HUES6 (cell line): ENCODE results near the gene PTGES2.

ENCODE experiments used
- H3K27ac ChIP-seq: 2 replicates; pipeline ENCODE4 v1.7.0; 2013; ENCODE audit warnings: low read depth, mild to moderate bottlenecking, low read length, inconsistent platforms
- H3K27me3 ChIP-seq: 2 replicates; pipeline ENCODE4 v1.6.1; 2013; ENCODE audit warnings: low read length; ENCODE audit not compliant: control insufficient read depth, insufficient read depth
- H3K36me3 ChIP-seq: 2 replicates; pipeline ENCODE4 v1.6.1; 2013; ENCODE audit warnings: low read length; ENCODE audit not compliant: control insufficient read depth, insufficient read depth
- H3K4me1 ChIP-seq: 2 replicates; pipeline ENCODE4 v1.6.1; 2013; ENCODE audit warnings: low read length; ENCODE audit not compliant: control insufficient read depth, insufficient read depth
- H3K4me3 ChIP-seq: 2 replicates; pipeline ENCODE4 v1.5.1; 2013; ENCODE audit warnings: low read depth, low read length
- H3K9ac ChIP-seq: one replicate; pipeline ENCODE4 v1.6.1; 2013; ENCODE audit warnings: mild to moderate bottlenecking, low read length
- H3K9me3 ChIP-seq: 2 replicates; pipeline ENCODE4 v1.6.1; 2013; ENCODE audit warnings: low read depth, low read length; ENCODE audit not compliant: control insufficient read depth, insufficient read depth

PTGES2 gene

GRCh38 chr9:128091144-128091543, 36.4 kb downstream of the PTGES2 start:
- Histone ChIP-seq H3K27me3 (no peaks in the 10 kb centered on the region), H3K36me3 (no peaks in the 10 kb centered on the region), H3K4me1 (peaks cover 3% of the 10 kb centered on the region; the same call in 1 of the 2 replicates), H3K9ac (no peak overlapping the region), H3K9me3 (no peaks in the 10 kb centered on the region), H3K27ac (no peak overlapping the region), H3K4me3 (no peak overlapping the region)

DNA sequence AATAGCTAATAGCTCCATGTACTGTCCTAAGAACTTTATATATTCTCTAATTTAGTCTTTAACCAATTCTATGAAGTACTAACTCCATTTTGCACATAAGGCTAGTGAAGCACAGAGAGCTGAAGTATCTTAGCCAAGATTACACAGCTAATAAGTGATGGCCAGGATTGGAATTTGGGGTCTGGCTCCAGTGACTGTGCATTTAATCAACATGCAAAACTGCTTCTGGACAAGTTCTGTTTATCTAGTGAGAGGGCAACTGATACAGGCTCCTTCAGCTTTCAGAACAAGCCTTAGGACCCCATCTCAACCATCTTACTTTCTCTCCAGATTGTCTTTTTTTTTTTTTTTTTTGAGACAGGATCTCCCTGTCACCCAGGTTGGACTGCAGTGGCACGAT, 38.2 kb downstream of the PTGES2 start:
- no peaks in the 10 kb centered on the region for H3K27me3 ChIP-seq
- no peaks in the 10 kb centered on the region for H3K9me3 ChIP-seq
- H3K36me3 ChIP-seq: no peaks in the 10 kb centered on the region
- H3K9ac ChIP-seq: no peak overlapping the region
- no peak overlapping the region for H3K4me3 ChIP-seq
- peaks cover 3% of the 10 kb centered on the region; the same call in 1 of the 2 replicates for H3K4me1 ChIP-seq
- no peak overlapping the region for H3K27ac ChIP-seq

DNA sequence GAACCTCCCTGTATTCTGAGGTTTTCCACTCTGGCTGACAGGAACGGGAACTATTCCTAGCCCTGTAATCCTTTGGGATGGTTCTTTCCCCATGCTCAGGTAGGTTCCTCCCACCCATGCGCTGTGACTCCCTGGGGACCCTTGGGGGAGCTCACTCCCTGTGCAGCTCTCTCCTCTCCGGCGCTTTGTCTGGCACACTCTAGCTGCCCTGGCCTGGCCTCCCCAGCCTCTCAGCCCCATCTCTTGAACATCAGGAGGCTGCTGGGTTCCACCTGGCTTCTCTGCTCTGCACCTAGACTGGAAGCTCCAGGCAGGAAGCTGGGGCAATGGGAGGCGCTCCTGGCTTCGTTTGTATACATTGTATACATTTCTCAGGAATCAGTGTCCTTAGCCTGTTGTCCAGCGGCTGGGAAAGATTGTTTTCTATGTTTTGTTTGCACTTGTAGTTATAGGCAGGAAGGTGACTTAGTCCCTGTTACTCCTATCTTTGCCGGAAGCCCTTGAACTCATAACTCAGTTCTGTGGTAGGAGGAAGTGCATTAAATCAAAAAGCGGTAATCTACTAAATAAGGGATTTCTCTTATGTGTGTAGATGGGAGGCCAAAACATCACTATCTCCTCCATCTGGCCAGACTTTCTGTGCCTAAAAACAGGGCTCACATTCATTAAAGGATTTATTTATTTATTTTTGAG, 39.1 kb downstream of the PTGES2 start:
- no peaks in the 10 kb centered on the region for H3K27me3 ChIP-seq
- H3K36me3 ChIP-seq: no peaks in the 10 kb centered on the region
- H3K27ac ChIP-seq: no peak overlapping the region
- H3K4me1 ChIP-seq: peaks cover 3% of the 10 kb centered on the region; the same call in 1 of the 2 replicates
- H3K9ac ChIP-seq: no peak overlapping the region
- no peaks in the 10 kb centered on the region for H3K9me3 ChIP-seq
- H3K4me3 ChIP-seq: no peak overlapping the region

GRCh38 chr9:128087262-128087661, 40.3 kb downstream of the PTGES2 start:
- H3K9me3 ChIP-seq: no peaks in the 10 kb centered on the region
- H3K27me3 ChIP-seq: no peaks in the 10 kb centered on the region
- H3K27ac ChIP-seq: no peak overlapping the region
- H3K9ac ChIP-seq: no peak overlapping the region
- no peaks in the 10 kb centered on the region for H3K36me3 ChIP-seq
- peaks cover 3% of the 10 kb centered on the region; the same call in 1 of the 2 replicates for H3K4me1 ChIP-seq
- no peak overlapping the region for H3K4me3 ChIP-seq

- H3K27ac ChIP-seq: no peak overlapping the region
- H3K36me3 ChIP-seq: no peaks in the 10 kb centered on the region
- no peak overlapping the region for H3K9ac ChIP-seq
- peaks cover 10% of the 10 kb centered on the region; the same call in 1 of the 2 replicates for H3K4me1 ChIP-seq
- no peak overlapping the region for H3K4me3 ChIP-seq
- H3K9me3 ChIP-seq: no peaks in the 10 kb centered on the region
- H3K27me3 ChIP-seq: no peaks in the 10 kb centered on the region
Measured at GRCh38 chr9:128085943-128086342, 41.6 kb downstream of the PTGES2 start.

GRCh38 chr9:128084746-128085145, 42.8 kb downstream of the PTGES2 start:
- H3K9ac ChIP-seq: no peak overlapping the region
- H3K4me1 ChIP-seq: peaks cover 11% of the 10 kb centered on the region; the same call in 1 of the 2 replicates
- no peaks in the 10 kb centered on the region for H3K9me3 ChIP-seq

DNA sequence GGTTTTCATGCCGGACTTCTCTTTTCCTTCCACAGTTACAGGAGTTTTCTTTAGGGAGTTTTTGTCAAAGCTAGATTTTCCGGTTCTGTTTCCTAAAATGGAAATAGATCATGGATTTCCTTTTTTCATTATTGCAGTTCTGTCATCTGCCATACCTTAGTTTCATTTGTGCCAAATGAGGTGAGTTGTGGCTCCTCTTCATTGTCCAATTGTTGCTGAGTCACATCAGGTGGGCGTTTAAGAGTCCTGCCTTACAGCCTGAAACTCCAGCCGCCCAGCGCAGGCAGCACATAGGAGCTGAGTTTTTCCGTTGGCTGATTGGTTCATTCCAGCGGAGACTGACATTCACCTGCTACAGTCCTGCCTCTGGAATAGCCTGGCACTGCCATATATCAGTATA, 45.4 kb downstream of the PTGES2 start:
- Histone ChIP-seq H3K4me1 (peaks cover 25% of the 10 kb centered on the region), H3K27me3 (no peaks in the 10 kb centered on the region), H3K9ac (no peak overlapping the region), H3K27ac (peak overlapping the region; percentile 48; the same call in 1 of the 2 replicates), H3K9me3 (no peaks in the 10 kb centered on the region), H3K36me3 (no peaks in the 10 kb centered on the region), H3K4me3 (no peak overlapping the region)

More at GRCh38 chr9:128084746-128085145, 42.8 kb downstream of the PTGES2 start:
- no peak overlapping the region for H3K4me3 ChIP-seq
- no peak overlapping the region for H3K27ac ChIP-seq
- no peaks in the 10 kb centered on the region for H3K27me3 ChIP-seq
- no peaks in the 10 kb centered on the region for H3K36me3 ChIP-seq

DNA sequence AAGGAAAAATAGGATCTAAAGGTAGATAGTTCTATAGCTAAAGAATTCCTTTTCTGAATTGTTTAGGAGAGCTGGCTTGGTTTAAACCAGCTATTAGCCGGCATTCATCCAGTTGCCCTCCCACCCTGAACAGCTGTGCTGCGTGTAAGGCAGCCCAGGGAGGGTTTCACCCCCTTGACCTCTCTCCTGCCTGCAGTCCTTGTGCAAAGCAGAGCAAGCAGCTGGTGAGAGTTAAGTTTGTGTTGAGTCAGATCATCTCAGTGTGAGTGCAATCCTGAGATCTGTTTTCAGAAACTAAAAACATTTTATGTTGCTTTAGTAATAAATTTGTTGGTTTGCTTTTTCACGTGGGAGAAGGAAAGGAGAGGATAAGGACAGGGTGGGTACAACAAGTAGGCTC, 46.5 kb downstream of the PTGES2 start:
- peaks cover 25% of the 10 kb centered on the region for H3K4me1 ChIP-seq
- H3K4me3 ChIP-seq: no peak overlapping the region
- H3K9ac ChIP-seq: no peak overlapping the region
- H3K9me3 ChIP-seq: no peaks in the 10 kb centered on the region
- 0 out of 2 replicates have a peak overlapping the region, but pooled peaks have one; percentile 8 for H3K27ac ChIP-seq
- no peaks in the 10 kb centered on the region for H3K27me3 ChIP-seq
- no peaks in the 10 kb centered on the region; the same call in 1 of the 2 replicates for H3K36me3 ChIP-seq

DNA sequence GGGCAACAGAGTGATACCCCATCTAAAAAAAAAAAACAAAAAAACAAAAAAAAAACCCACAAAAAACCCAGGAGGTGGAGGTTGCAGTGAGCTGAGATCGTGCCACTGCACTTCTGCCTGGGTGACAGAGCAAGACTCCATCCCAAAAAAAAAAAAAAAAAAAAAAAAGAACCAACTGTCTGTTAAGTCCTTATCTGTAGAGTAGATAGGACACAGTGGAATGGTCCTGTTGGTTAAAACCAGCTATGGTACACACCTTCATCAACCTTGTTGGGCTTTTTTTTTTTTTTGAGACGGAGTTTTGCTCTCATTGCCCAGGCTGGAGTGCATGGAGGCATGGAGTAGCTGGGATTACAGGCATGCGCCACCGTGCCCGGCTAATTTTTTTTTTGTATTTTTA, 47.3 kb downstream of the PTGES2 start:
- Histone ChIP-seq H3K9ac (no peak overlapping the region), H3K27me3 (no peaks in the 10 kb centered on the region), H3K27ac (no peak overlapping the region), H3K9me3 (no peaks in the 10 kb centered on the region), H3K36me3 (no peaks in the 10 kb centered on the region; the same call in 1 of the 2 replicates), H3K4me1 (peaks cover 25% of the 10 kb centered on the region), H3K4me3 (no peak overlapping the region)

- Histone ChIP-seq H3K9me3 (no peaks in the 10 kb centered on the region), H3K4me3 (no peak overlapping the region), H3K27ac (peak overlapping the region; percentile 66; the same call in 1 of the 2 replicates), H3K27me3 (no peaks in the 10 kb centered on the region), H3K36me3 (no peaks in the 10 kb centered on the region; the same call in 1 of the 2 replicates), H3K9ac (peak overlapping the region; percentile 11), H3K4me1 (peaks cover 25% of the 10 kb centered on the region)
Measured at GRCh38 chr9:128078504-128079434, 48.8 kb downstream of the PTGES2 start.
